HepG2 (cell line): ENCODE measurements around the gene FAM156A. TPM values are rescaled to one million over a fixed set of nuclear protein-coding genes. Genes with fewer than 3 reads are reported as not detected.
A peak's percentile ranks its signal among the peaks of the same experiment; 100 is the strongest.

Experiments used
- FOXK2 ChIP-seq: fragments of 450-650 bp; IDR thresholded peaks from 2 replicates; pipeline ENCODE4 v1.6.1; 2016
- GTF2F1 ChIP-seq: fragments of 150-350 bp; IDR thresholded peaks from 2 replicates; pipeline ENCODE4 v1.6.1; 2014; ENCODE audit warnings: low read length
- MBD4 ChIP-seq: IDR thresholded peaks from 2 replicates; pipeline ENCODE4 v1.6.1; 2012; ENCODE audit warnings: low read length, inconsistent platforms, borderline replicate concordance
- REPIN1 ChIP-seq: sonication (generic); formaldehyde crosslinking; IDR thresholded peaks from 2 replicates; pipeline ENCODE4 v1.8.0; 2022; ENCODE audit warnings: missing genetic modification reagents, low read depth, mild to moderate bottlenecking, borderline replicate concordance
- SRY ChIP-seq: sonication (generic); formaldehyde crosslinking; IDR thresholded peaks from 2 replicates; pipeline ENCODE4 v1.8.0; 2022; ENCODE audit warnings: mild to moderate bottlenecking, missing genetic modification reagents
- TARDBP ChIP-seq: sonication (generic); formaldehyde crosslinking; IDR thresholded peaks from 2 replicates; pipeline ENCODE4 v1.8.0; 2022; ENCODE audit warnings: mild to moderate bottlenecking, missing genetic modification reagents
- THYN1 ChIP-seq: sonication (generic); formaldehyde crosslinking; IDR thresholded peaks from 2 replicates; pipeline ENCODE4 v1.8.1; 2023; ENCODE audit warnings: low read depth, mild to moderate bottlenecking, moderate library complexity, missing genetic modification reagents, borderline replicate concordance
- ZC3H13 ChIP-seq: sonication (generic); formaldehyde crosslinking; IDR thresholded peaks from 2 replicates; pipeline ENCODE4 v1.8.1; 2023; ENCODE audit warnings: mild to moderate bottlenecking, missing genetic modification reagents, moderate library complexity
- ZFP91 ChIP-seq: sonication (generic); formaldehyde crosslinking; IDR thresholded peaks from 2 replicates; pipeline ENCODE4 v1.9.0; 2022; ENCODE audit warnings: missing genetic modification reagents, mild to moderate bottlenecking, borderline replicate concordance
- ZNF276 ChIP-seq: sonication (generic); formaldehyde crosslinking; IDR thresholded peaks from 2 replicates; pipeline ENCODE4 v1.4.0; 2020; ENCODE audit warnings: mild to moderate bottlenecking, low read depth, missing genetic modification reagents
- ZNF337 ChIP-seq: sonication (generic); formaldehyde crosslinking; IDR thresholded peaks from 2 replicates; pipeline ENCODE4 v1.5.1; 2020; ENCODE audit warnings: missing genetic modification reagents, low read depth, mild to moderate bottlenecking, borderline replicate concordance
- ZNF382 ChIP-seq: sonication (generic); formaldehyde crosslinking; IDR thresholded peaks from 2 replicates; pipeline ENCODE4 v1.5.0; 2020; ENCODE audit warnings: missing genetic modification reagents, mild to moderate bottlenecking, borderline replicate concordance
- ZNF83 ChIP-seq: sonication (generic); formaldehyde crosslinking; IDR thresholded peaks from 2 replicates; pipeline ENCODE4 v1.4.0; 2020; ENCODE audit warnings: missing genetic modification reagents, mild to moderate bottlenecking, borderline replicate concordance
- polyA plus RNA-seq, 8 experiments: library from polyadenylated mRNA; depleted of rRNA in 3 of 8; stranded (reverse) in 7 of 8; unstranded in 1 of 8; fragments of >200 nt; fragmentation: Illumina TruSeq in 4 of 8; extraction: Trizol in 4 of 8; gene quantifications; 2 replicates each; pipeline versions ENCODE4 v1.2.1 to v1.2.3, GENCODE V29; 2011 to 2016; ENCODE audit warnings: low read depth in 4 of 8, missing spikeins in 1 of 8, mixed read lengths in 1 of 8; ENCODE audit not compliant: insufficient read depth in 1 of 8
- total RNA-seq, 5 experiments: library from RNA; depleted of rRNA; stranded (reverse); fragments of >200 nt; fragmentation: Illumina TruSeq; extraction: Trizol; gene quantifications; 2 replicates each; pipeline ENCODE4 v1.2.3, GENCODE V29; 2016; ENCODE audit warnings: low read depth in 1 of 5
- TF ChIP-seq, protein P1 (sequence below): sonication (generic); formaldehyde crosslinking; IDR thresholded peaks from 2 replicates; pipeline ENCODE4 v1.4.0; 2020; ENCODE audit warnings: missing genetic modification reagents
- TF ChIP-seq, protein P2 (sequence below): sonication (generic); formaldehyde crosslinking; IDR thresholded peaks from 2 replicates; pipeline ENCODE4 v1.8.0; 2022; ENCODE audit warnings: missing genetic modification reagents, mild to moderate bottlenecking, borderline replicate concordance
- TF ChIP-seq, protein P3 (sequence below): sonication (generic); formaldehyde crosslinking; IDR thresholded peaks from 2 replicates; pipeline ENCODE4 v1.8.0; 2022; ENCODE audit warnings: mild to moderate bottlenecking, missing genetic modification reagents; ENCODE audit not compliant: insufficient replicate concordance

The FAM156A gene
- total and polyA plus RNA-seq, 2 of the 13 experiments (the other 11 are each of a cell fraction or from before 2014, with no cell fraction given), result 15.4 to 53.8 TPM

- TF ChIP-seq MBD4 (no peak), ZFP91 (CRISPR knock-in tag) (peak; percentile 77; the same call in 1 of the 2 replicates), ZNF83 (CRISPR knock-in tag) (no peak), ZC3H13 (no peak), ZNF276 (CRISPR knock-in tag) (no peak), GTF2F1 (no peak), REPIN1 (CRISPR knock-in tag) (no peak), ZNF382 (no peak), SRY (CRISPR knock-in tag) (0 out of 2 replicates have a peak, but pooled peaks have one; percentile 50), FOXK2 (peak; percentile 95), TARDBP (CRISPR knock-in tag) (peak; percentile 35; the same call in 1 of the 2 replicates), THYN1 (CRISPR knock-in tag) (no peak), ZNF337 (CRISPR knock-in tag) (no peak)
- TF ChIP-seq, protein P1, sequence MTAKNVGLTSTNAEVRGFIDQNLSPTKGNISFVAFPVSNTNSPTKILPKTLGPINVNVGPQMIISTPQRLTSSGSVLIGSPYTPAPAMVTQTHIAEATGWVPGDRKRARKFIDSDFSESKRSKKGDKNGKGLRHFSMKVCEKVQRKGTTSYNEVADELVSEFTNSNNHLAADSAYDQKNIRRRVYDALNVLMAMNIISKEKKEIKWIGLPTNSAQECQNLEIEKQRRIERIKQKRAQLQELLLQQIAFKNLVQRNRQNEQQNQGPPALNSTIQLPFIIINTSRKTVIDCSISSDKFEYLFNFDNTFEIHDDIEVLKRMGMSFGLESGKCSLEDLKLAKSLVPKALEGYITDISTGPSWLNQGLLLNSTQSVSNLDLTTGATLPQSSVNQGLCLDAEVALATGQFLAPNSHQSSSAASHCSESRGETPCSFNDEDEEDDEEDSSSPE, result no peak; the same call in 1 of the 2 replicates
- TF ChIP-seq, protein P2, sequence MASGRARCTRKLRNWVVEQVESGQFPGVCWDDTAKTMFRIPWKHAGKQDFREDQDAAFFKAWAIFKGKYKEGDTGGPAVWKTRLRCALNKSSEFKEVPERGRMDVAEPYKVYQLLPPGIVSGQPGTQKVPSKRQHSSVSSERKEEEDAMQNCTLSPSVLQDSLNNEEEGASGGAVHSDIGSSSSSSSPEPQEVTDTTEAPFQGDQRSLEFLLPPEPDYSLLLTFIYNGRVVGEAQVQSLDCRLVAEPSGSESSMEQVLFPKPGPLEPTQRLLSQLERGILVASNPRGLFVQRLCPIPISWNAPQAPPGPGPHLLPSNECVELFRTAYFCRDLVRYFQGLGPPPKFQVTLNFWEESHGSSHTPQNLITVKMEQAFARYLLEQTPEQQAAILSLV (CRISPR knock-in tag), result no peak
- TF ChIP-seq, protein P3, sequence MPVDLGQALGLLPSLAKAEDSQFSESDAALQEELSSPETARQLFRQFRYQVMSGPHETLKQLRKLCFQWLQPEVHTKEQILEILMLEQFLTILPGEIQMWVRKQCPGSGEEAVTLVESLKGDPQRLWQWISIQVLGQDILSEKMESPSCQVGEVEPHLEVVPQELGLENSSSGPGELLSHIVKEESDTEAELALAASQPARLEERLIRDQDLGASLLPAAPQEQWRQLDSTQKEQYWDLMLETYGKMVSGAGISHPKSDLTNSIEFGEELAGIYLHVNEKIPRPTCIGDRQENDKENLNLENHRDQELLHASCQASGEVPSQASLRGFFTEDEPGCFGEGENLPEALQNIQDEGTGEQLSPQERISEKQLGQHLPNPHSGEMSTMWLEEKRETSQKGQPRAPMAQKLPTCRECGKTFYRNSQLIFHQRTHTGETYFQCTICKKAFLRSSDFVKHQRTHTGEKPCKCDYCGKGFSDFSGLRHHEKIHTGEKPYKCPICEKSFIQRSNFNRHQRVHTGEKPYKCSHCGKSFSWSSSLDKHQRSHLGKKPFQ (CRISPR knock-in tag), result no peak
Measured at GRCh38 chrX:52995135-52995986, 37.0 kb upstream of the FAM156A start (continued).
